Measurements from ENCODE around the gene FAR2.

DNA sequence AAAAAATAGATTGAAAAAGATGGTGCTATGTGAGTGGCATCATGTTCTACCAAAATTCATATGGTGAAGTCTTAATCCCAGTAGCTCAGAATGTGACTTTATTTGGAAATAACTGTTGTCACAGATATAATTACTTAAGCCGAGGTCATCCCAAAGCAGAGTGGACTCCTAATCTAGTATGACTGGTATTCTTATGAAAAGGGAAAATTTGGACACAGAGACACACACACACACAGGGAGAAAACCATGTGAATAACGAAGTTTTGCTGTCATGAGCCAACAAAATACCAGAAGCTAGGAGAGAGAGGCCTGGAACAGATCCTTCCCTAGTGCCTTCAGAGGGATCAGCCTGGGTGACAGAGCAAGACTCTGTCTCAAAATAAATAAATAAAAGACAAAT is 62.6 kb downstream of the FAR2 start:
- TF ChIP-seq CTCF (optimal IDR thresholded peaks at IDR 0.05 in 1 of 3, IDR thresholded peaks at IDR 0.05 in 1 of 3, conservative IDR thresholded peaks at IDR 0.05 in 1 of 3; ENCODE audit: extremely low read depth in 1 of 3, insufficient read depth in 2 of 3, low read length in 3 of 3) (no peak), EZH2 (IDR thresholded peaks at IDR 0.05; ENCODE audit: low read length) (no peak)

All from keratinocyte (primary cell).